GM18520 (cell line): ENCODE results near the gene ZNF428.
A peak's percentile ranks its signal among the peaks of the same experiment; 100 is the strongest.

ENCODE experiments used
- ATAC-seq: cut with Tn5 transposase; IDR thresholded peaks from one replicate; pipeline ENCODE4 v1.9.1; 2021; ENCODE audit not compliant: unreplicated experiment

The ZNF428 gene

DNA sequence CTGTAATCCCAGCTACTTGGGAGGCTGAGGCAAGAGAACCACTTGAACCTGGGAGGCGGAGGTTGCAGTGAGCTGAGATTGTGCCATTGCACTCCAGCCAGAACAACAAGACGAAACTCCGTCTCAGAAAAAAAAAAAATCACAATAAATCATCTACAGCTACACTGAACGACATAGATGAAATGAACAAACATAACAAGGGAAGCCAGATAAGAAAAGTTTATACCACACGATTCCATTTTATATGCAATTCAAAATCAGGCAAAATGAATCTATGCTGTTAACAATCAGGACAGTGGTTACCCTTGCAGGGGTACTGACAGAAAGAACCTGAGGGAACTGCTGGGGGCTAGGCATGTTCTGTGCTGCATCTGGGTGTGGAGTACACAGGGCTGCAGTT lies 49.8 kb downstream of the ZNF428 start:
- no peak for ATAC-seq

DNA sequence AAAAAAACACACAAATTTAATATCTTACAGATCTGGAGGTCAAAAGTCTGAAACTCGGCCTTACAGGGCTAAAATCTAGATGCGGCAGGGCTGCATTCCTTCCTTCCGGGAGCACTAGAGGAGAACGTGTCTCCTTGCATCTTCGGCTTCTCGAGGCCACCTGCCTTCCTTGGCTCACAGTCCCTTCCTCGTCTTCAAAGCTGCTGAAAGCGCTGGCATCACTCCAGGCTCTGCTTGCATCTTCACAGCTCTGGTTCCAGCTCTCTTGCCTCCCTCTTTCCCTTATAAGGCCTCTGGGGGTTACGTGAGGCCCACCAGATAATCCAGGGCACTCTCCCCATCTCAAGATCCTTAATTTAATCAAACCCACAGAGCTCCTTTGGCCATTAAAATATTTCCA lies 54.6 kb downstream of the ZNF428 start:
- ATAC-seq, result no peak

DNA sequence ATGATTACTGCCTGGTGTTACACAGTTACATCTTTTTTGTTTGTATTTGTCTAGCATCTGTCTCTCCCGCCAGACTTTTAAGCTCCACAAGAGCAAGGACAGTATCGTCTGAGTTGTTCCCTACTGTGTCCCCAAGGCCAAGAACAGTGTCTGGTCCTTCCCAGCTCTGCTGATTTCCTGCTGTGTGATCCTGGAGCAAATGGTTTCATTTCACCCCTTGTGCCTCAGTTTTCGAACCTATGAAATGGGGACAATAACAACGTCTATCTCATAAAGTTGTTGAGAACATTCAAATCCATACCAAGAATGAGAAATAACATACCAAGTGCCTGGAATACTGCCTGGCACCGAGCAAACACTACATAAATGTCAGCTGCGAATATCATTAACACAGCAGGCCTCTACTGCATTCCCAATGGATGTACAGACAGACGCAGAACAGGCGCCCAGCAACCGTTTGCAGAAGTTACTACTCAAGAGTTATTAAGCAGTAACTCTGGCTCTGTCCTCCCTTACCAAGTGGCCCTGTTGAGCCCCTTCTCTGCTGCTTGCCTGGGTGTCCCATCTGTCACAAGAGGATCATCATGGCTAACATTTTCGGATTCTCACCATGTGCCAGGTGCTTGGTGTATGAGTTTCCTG lies 55.5 kb downstream of the ZNF428 start:
- ATAC-seq, result no peak

DNA sequence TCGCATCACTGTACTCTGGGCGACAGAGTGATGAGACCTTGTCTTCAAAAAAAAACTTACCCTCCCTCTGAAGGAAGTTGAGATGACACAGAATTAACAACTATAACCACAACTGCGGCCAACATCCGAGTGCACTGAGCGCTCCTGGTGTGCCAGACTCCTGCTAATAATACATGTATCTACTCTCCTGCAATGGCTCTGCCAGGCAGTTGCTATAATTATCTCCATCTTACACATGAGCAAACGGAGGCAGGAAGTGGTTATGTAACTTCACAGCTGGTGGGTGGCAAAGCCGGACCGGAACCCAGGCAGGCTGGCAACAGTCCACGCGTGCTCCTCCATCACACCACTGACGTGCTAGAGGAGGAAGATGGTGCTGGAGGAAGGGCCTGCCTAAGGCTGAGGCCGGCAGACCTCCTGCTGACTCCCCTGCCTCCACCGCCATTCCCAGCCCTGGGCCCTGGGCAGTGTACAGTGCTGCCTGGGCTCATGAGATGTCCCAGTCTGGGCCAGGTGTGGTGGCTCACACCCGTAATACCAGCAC lies 56.7 kb downstream of the ZNF428 start:
- peak; percentile 85 for ATAC-seq

DNA sequence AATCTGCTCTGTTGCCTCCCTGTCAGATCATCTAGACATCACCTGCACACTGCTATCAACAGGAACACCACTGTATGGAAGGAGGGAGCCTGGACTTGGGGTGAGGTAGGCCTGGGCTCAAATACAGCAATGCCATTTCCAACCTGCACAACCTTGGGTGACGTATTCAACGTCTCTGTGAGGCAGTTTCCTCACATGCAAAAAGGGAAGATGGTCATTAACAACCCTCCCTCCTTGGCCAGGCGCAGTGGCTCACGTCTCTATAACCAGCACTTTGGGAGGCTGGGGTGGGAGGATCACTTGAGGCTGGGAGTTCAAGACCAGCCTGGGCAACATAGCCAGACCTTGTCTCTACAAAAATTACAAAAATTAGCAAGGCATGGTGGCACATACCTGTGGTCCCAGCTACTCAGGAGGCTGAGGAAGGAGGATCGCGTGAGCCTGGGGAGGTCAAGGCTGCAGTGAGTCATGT lies 57.2 kb downstream of the ZNF428 start:
- ATAC-seq, result no peak

DNA sequence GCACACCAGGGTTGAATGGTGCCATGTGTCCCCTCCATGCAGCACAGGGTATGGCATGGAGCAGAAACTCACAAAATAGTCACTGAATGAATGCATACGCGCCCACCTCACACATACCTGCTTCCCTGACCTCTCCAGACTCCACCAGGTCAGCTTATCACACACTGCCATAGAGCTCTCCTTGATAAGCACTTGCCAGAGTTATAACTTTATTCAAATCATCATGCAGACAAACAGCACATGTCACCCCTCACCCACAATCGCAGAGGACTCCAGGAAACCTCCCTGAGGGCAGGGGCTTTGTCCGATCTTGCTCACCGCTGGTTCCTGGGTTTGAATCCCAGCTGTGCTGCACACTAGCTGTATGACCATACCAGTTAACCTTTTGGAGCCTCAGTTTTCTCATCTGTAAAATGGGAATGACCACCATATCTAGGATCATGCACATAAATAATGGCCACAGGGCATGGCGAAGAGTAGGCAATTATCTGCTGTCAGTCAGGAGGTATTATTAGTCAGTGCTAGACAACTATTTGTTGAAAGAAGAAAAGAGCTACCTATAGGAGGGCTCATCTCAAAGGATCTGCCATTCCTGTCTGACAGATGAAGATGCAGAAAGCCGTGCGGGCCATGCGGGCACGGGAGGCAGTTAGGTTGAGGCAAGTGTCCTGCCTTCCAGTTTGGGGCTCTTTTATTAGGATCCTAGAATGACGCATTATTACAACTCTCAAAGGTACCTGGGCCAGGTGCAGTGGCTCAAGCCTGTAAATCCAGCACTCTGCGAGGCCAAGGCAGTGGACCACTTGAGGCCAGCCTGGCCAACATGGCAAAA lies 58.1 kb downstream of the ZNF428 start:
- no peak for ATAC-seq

DNA sequence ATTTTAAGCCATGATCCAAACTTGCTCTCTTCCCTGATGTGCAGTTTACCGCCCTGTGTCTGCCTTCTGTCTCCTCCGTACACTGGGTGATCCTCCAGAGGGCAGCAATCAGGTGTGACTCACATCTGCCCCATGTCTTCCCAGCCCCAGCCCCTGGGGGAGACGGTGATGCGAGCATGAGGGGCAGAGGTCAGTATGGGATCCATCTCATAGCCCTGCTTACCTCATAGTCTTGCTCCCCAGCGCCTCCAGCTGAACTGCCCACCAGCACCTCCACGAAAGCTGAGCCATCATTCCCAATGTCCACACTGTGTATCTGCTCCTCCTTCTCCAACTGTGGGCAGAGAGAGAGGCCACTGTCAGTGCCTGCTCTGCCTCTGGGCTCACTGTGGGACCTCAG lies 58.7 kb downstream of the ZNF428 start:
- ATAC-seq, result no peak
